Metanephros (tissue), 2 donors: Measurements from ENCODE around the gene S1PR2. TPM values are rescaled to one million over a fixed set of nuclear protein-coding genes. Genes with fewer than 3 reads are reported as not detected.

ENCODE experiments used
- small RNA-seq: library from RNA; depleted of rRNA; stranded (forward); fragments of <200 nt; gene quantifications from one replicate; pipeline ENCODE3, GENCODE V24; 2014; ENCODE audit warnings: low replicate concordance
- total RNA-seq: library from RNA; depleted of rRNA; stranded (reverse); fragments of >200 nt; gene quantifications from one replicate; pipeline ENCODE4 v1.2.3, GENCODE V29; 2014

Gene S1PR2, protein sequence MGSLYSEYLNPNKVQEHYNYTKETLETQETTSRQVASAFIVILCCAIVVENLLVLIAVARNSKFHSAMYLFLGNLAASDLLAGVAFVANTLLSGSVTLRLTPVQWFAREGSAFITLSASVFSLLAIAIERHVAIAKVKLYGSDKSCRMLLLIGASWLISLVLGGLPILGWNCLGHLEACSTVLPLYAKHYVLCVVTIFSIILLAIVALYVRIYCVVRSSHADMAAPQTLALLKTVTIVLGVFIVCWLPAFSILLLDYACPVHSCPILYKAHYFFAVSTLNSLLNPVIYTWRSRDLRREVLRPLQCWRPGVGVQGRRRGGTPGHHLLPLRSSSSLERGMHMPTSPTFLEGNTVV
- total RNA-seq = 13.9 TPM

DNA sequence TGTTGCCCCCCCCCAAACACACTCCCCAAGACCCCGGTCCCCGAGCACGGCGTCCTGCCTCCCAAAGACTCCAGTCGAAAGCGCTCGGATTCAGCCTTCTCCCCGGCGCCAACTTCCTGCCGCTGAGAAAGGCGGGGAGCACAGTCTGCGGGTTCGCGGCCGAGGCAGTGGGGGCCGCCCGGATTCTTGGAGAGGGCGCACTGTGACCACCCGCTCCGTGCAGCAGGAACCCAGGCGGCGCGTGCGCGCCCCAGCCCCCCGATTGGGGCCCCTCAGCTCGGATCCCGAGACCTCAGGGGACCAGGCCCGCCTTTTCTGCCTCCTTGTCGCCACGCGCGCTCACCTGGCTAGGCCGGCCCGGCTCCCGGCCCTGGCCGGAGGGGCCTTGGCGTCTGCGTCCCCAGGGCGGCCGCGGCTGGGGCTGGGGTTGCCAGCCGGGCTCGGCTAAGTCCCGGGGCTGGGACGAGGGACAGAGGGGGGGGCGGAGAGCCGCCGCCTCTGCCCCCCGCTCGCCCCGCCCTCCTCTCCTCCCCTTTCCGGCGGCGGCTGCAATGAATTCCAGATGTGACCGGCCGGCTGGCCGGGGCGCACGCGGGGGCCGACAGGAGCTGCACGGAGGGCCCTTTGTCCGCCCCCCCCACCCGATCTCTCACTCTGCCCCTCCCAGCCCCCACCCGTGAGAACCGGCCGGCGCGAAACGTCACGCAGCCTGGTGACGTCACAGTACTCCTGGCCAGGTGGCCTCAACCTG, at the start of gene S1PR2:
Gene S1PR2, minus strand, starts transcription at position 471 of the 751 bp plus-strand sequence. CDS start 6,426 bp downstream, outside the sequence.

DNA sequence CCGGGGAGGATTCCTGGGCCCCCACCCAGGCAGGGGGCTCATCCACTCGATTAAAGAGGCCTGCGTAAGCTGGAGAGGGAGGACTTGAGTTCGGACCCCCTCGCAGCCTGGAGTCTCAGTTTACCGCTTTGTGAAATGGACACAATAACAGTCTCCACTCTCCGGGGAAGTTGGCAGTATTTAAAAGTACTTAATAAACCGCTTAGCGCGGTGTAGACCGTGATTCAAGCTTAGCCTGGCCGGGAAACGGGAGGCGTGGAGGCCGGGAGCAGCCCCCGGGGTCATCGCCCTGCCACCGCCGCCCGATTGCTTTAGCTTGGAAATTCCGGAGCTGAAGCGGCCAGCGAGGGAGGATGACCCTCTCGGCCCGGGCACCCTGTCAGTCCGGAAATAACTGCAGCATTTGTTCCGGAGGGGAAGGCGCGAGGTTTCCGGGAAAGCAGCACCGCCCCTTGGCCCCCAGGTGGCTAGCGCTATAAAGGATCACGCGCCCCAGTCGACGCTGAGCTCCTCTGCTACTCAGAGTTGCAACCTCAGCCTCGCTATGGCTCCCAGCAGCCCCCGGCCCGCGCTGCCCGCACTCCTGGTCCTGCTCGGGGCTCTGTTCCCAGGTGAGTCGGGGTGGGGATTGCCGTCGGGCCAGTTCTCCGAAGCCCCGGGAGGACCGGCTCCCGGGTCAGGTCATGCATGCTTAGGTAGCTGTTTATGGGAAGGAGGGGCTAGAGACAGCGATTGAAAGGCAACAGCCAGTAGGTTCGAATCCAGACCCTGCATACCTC, 39.7 kb upstream of the S1PR2 start, which contains the start of gene ICAM1:
Gene ICAM1, plus strand, starts transcription at position 505 of the 779 bp plus-strand sequence. Its CDS starts 40 bp downstream, at position 545.

DNA sequence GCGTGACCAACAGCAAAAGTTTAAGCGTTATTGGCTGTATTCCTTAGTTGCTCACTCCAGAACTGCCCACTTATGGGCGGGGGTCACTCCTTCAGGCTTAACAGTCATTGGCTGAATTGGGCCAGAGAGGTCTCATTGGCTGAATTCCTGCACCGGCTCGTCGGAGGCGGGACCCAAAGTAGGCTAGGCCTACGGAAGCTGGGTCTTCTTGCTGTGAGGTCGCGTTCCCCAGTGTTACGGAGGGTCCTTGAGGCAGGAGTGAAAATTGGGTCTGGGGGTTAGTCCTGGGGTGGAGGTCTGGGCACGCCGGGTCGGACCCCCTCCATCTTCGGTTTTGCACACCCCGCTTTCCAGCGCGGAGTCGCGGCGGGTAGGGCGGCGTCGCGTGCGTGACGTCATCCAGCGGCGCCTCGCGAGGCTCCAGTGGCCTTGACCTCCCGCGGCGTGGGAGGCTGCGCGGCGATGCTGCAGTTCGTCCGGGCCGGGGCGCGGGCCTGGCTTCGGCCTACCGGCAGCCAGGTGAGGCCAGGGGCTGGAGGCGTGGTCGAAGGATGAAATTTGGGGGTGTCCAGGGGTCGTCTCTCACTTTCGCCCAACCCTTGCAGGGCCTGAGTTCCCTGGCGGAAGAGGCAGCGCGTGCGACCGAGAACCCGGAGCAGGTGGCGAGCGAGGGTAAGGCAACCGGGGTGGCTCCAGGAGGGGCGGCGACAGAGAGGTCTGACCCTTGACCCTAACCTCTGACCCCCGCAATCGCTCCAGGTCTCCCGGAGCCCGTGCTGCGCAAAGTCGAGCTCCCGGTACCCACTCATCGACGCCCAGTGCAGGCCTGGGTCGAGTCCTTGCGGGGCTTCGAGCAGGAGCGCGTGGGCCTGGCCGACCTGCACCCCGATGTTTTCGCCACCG, 20.9 kb upstream of the S1PR2 start, which contains the start of gene MRPL4:
Gene MRPL4, plus strand, starts transcription at position 423 of the 903 bp plus-strand sequence. Its CDS starts 40 bp downstream, at position 463.

GRCh38 chr19:10194500-10195198, 36.5 kb downstream of the S1PR2 start, which contains the start of gene DNMT1:
Gene DNMT1 (minus strand): TSS chr19:10194953. CDS start chr19:10194899, 54 bp downstream.

Small RNAs within 50 kb of the gene (small RNA-seq; reads per million reads assigned to genes)
- not detected for gene MIR4322

Other genes starting within 250 kb of the S1PR2 start
- gene COL5A3, start 220.8 kb downstream of the S1PR2 start, total RNA-seq = 9.5 TPM
- not detected for gene RDH8, start 217.8 kb downstream of the S1PR2 start, total RNA-seq
- 25.0 TPM for gene SHFL, start 145.0 kb downstream of the S1PR2 start, total RNA-seq
- gene ANGPTL6, start 128.7 kb downstream of the S1PR2 start, total RNA-seq = 2.8 TPM
- 18.2 TPM for gene PPAN, start 125.0 kb downstream of the S1PR2 start, total RNA-seq
- 9.7 TPM for gene P2RY11, start 119.6 kb downstream of the S1PR2 start, total RNA-seq
- 239 TPM for gene EIF3G, start 111.4 kb downstream of the S1PR2 start, total RNA-seq
- 56.9 TPM for gene DNMT1, start 36.4 kb downstream of the S1PR2 start, total RNA-seq
- 30.4 TPM for gene MRPL4, start 20.9 kb upstream of the S1PR2 start, total RNA-seq
- gene ICAM1, start 39.8 kb upstream of the S1PR2 start, total RNA-seq = 53.6 TPM
- 3.0 TPM for gene ICAM4, start 55.6 kb upstream of the S1PR2 start, total RNA-seq
- 2.2 TPM for gene ICAM5, start 58.6 kb upstream of the S1PR2 start, total RNA-seq
- gene ZGLP1, start 78.5 kb upstream of the S1PR2 start, total RNA-seq = 6.8 TPM
- gene FDX2, start 84.7 kb upstream of the S1PR2 start, total RNA-seq = 20.7 TPM
- 33.8 TPM for gene RAVER1, start 102.2 kb upstream of the S1PR2 start, total RNA-seq
- 17.2 TPM for gene ICAM3, start 108.3 kb upstream of the S1PR2 start, total RNA-seq
- gene TYK2, start 149.2 kb upstream of the S1PR2 start, total RNA-seq = 156 TPM
- 98.3 TPM for gene CDC37, start 172.2 kb upstream of the S1PR2 start, total RNA-seq
- 4.8 TPM for gene PDE4A, start 189.2 kb upstream of the S1PR2 start, total RNA-seq